ENCODE measurements around the gene SCUBE1.

- TF ChIP-seq YY1 (IDR thresholded peaks at IDR 0.05; ENCODE audit: insufficient read depth, insufficient read length), result no peak
- TF ChIP-seq ZNF274 (IDR thresholded peaks at IDR 0.05; ENCODE audit: low read depth, low read length), result no peak
- TF ChIP-seq SUZ12 (IDR thresholded peaks at IDR 0.05; ENCODE audit: extremely low read depth, insufficient read depth, insufficient read length), result no peak
Measured at GRCh38 chr22:43263645-43264514, 79.3 kb downstream of the SCUBE1 start.
